ENCODE data around the gene UBE2O. TPM values are rescaled to one million over a fixed set of nuclear protein-coding genes. Genes with fewer than 3 reads are reported as not detected.

The UBE2O gene
- total RNA-seq, 2 donors from 2014 or later: 45.4 to 46.5 TPM

DNA sequence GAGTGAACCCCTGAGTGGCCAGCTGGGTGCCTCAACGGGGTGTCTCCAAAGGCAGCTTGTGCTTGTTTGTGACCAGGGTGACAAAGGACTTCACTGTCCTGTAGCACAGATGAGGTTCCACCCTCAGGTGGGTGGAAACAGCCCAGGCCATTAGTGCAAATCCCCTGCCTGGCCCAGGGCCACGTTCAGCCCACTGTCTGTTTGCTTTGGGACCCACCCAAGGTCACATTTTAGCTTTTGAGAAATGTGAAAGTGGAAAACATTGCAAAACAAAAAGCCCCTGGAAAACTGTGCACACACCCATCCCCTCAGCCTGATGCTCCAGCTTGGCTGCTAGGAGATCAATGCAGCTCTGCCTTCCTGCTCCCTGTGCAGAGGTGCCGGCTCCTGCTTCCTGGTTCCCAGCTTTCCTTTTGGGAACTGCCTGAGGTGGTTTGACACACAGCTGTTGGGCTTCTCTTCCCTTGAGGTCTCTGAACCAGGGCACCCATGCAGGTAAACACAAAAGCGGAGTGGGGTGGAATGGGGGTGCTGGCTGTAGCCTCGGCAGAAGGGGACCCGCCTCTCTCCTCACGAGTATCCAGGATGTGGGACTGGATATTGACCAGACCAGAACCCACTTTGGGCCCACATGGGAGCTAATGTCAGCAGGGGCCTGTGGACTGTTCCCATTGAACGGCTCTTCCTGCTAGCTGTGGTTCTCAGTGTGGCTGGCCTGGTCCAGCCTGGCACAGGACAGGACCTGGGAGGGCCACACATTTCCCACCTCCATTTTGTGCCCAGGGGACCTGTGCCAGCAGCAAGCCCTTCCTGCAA is 76.4 kb downstream of the UBE2O start:
- Mint-ChIP-seq H3K36me3 (ENCODE audit: low read depth) (no peaks in the 10 kb centered on the region), H3K4me1 (peaks cover 3% of the 10 kb centered on the region), H3K27me3 (ENCODE audit: insufficient read depth) (peaks cover 10% of the 10 kb centered on the region), H3K27ac (no peak overlapping the region), H3K9me3 (no peaks in the 10 kb centered on the region), H3K4me3 (no peak overlapping the region)
- no peaks in the 10 kb centered on the region for H3K36me3 ChIP-seq (ENCODE audit: control insufficient read depth, insufficient read depth, low read length)
- no peaks in the 10 kb centered on the region for H3K4me1 ChIP-seq (ENCODE audit: control insufficient read depth, insufficient read depth, low read length)
- 84 to 94% methylated on average over 7 to 8 of the region's 8 CpGs for WGBS, 2 experiments (ENCODE audit: insufficient coverage in 1 of 2, insufficient read length in 1 of 2)
- no peak for DNase-seq
- no peak overlapping the region for H3K27ac ChIP-seq (ENCODE audit: low read depth, low read length)
- TF ChIP-seq, protein P1, sequence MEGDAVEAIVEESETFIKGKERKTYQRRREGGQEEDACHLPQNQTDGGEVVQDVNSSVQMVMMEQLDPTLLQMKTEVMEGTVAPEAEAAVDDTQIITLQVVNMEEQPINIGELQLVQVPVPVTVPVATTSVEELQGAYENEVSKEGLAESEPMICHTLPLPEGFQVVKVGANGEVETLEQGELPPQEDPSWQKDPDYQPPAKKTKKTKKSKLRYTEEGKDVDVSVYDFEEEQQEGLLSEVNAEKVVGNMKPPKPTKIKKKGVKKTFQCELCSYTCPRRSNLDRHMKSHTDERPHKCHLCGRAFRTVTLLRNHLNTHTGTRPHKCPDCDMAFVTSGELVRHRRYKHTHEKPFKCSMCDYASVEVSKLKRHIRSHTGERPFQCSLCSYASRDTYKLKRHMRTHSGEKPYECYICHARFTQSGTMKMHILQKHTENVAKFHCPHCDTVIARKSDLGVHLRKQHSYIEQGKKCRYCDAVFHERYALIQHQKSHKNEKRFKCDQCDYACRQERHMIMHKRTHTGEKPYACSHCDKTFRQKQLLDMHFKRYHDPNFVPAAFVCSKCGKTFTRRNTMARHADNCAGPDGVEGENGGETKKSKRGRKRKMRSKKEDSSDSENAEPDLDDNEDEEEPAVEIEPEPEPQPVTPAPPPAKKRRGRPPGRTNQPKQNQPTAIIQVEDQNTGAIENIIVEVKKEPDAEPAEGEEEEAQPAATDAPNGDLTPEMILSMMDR (conservative IDR thresholded peaks at IDR 0.05): no peak
- H3K4me3 ChIP-seq (ENCODE audit: low read length): no peak overlapping the region
- no peaks in the 10 kb centered on the region for H3K9me3 ChIP-seq (ENCODE audit: control insufficient read depth, low read length)
- H3K9ac ChIP-seq (ENCODE audit: extremely low read depth, low read length, poor library complexity, severe bottlenecking): no peak overlapping the region
- no peaks in the 10 kb centered on the region for H3K27me3 ChIP-seq (ENCODE audit: control insufficient read depth, insufficient read depth, low read length, poor library complexity, severe bottlenecking)

DNA sequence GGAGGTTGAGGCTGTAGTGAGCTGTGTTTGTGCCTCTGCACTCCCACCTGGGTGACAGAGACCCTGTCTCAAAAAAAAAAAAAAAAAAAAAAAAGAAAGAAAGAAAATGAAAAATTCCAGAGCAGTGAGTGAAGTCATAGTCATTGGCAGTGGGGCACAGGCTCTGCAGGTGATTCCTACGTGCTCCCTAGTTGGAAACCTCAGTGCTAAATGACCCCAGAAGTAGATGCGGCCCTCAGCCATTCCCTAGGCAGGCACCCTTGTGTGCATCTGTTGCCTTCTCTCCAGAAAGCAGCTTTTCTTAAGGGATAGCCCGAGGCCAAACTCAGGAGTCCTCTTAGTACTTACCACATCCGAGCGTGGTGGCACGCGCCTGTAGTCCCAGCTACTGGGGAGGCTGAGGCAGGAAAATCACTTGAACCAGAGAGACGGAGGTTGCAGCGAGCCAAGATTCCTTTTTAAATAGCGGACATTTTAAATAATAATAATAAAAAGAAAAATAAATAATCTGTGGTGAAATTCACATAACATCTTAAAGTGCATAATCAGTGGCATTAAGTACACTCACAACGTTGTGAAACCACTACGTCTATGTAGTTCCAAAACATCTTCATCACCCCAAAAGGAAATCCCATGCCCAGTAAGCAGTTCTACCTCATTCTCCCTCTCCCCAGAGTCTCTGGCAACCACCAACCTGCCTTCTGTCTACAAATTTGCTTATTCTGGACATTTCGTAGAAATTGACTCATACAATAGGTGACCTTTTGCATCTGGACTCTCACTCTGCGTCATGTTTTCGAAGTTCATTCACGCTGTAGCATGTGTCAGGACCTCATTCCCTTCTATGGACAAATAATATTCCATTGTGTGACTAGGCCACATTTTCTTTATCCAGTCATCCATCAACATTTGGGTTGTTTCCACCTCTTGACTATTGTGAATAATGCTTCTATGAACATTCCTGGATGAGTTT is 81.0 kb downstream of the UBE2O start:
- Mint-ChIP-seq H3K9me3 (peaks cover 12% of the 10 kb centered on the region), H3K27ac (no peak overlapping the region), H3K36me3 (ENCODE audit: low read depth) (no peaks in the 10 kb centered on the region), H3K4me1 (peaks cover 6% of the 10 kb centered on the region), H3K27me3 (ENCODE audit: insufficient read depth) (no peaks in the 10 kb centered on the region), H3K4me3 (no peak overlapping the region)
- TF ChIP-seq, protein P1 (conservative IDR thresholded peaks at IDR 0.05): no peak
- Histone ChIP-seq H3K9ac (ENCODE audit: extremely low read depth, low read length, poor library complexity, severe bottlenecking) (no peak overlapping the region), H3K9me3 (ENCODE audit: control insufficient read depth, low read length) (peaks cover 7% of the 10 kb centered on the region), H3K4me3 (ENCODE audit: low read length) (no peak overlapping the region), H3K36me3 (ENCODE audit: control insufficient read depth, insufficient read depth, low read length) (no peaks in the 10 kb centered on the region), H3K4me1 (ENCODE audit: control insufficient read depth, insufficient read depth, low read length) (no peaks in the 10 kb centered on the region), H3K27ac (ENCODE audit: low read depth, low read length) (no peak overlapping the region), H3K27me3 (ENCODE audit: control insufficient read depth, insufficient read depth, low read length, poor library complexity, severe bottlenecking) (no peaks in the 10 kb centered on the region)
- DNase-seq: no peak
- 94 to 97% methylated on average over 11 to 13 of the region's 16 CpGs for WGBS, 2 experiments (ENCODE audit: insufficient coverage in 1 of 2, insufficient read length in 1 of 2)

DNA sequence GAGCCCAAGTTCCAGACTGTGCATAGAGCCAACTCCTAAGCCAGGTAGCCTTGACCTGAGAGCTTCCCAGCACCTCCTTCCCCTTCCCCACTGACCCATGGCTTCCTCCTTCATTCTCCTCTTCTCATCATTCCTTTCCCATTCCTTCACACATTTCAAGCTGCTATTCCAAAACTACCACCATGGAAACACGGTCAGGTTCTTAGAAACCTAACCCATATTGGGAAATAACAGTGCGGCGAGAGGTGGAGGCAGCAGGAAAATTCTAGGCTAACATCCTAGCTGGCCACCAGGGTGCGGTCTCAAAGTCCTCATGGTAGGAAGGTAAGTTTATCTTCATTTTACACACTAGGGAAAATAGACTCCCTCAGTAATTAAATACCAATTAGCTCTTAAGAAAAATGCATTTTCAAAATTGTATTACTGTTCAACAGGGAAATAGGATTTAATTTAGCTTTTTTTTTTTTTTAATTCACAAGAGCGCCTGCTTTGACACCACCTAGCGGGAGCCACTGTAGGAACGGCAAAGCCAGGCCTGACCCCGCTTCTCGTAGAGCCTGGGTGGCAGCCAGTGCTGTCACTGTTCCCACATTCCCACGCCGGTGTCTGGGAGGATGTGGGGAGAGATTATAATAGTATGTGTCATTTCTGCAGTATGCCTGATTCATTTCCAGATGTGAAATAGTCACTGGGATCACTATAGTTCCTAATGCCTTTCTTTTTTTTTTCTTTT is 82.5 kb downstream of the UBE2O start:
- peaks cover 7% of the 10 kb centered on the region for H3K9me3 ChIP-seq (ENCODE audit: control insufficient read depth, low read length)

More for the DNA sequence above, 82.5 kb downstream of the UBE2O start:
- Mint-ChIP-seq H3K36me3 (ENCODE audit: low read depth) (no peaks in the 10 kb centered on the region), H3K27me3 (ENCODE audit: insufficient read depth) (no peaks in the 10 kb centered on the region), H3K4me3 (no peak overlapping the region), H3K9me3 (peaks cover 12% of the 10 kb centered on the region), H3K4me1 (peaks cover 10% of the 10 kb centered on the region), H3K27ac (no peak overlapping the region)
- TF ChIP-seq, protein P1 (conservative IDR thresholded peaks at IDR 0.05): peak; percentile 74
- DNase-seq: no peak
- WGBS, 2 experiments (ENCODE audit: insufficient coverage in 1 of 2, insufficient read length in 1 of 2): 85 to 90% methylated on average over 4 to 11 of the region's 11 CpGs
- Histone ChIP-seq H3K4me1 (ENCODE audit: control insufficient read depth, insufficient read depth, low read length) (no peaks in the 10 kb centered on the region), H3K4me3 (ENCODE audit: low read length) (no peak overlapping the region), H3K9ac (ENCODE audit: extremely low read depth, low read length, poor library complexity, severe bottlenecking) (no peak overlapping the region), H3K27me3 (ENCODE audit: control insufficient read depth, insufficient read depth, low read length, poor library complexity, severe bottlenecking) (no peaks in the 10 kb centered on the region), H3K36me3 (ENCODE audit: control insufficient read depth, insufficient read depth, low read length) (no peaks in the 10 kb centered on the region), H3K27ac (ENCODE audit: low read depth, low read length) (no peak overlapping the region)

Data from endodermal cell (in vitro differentiated cells).